ENCODE data around the gene PLAU.

DNA sequence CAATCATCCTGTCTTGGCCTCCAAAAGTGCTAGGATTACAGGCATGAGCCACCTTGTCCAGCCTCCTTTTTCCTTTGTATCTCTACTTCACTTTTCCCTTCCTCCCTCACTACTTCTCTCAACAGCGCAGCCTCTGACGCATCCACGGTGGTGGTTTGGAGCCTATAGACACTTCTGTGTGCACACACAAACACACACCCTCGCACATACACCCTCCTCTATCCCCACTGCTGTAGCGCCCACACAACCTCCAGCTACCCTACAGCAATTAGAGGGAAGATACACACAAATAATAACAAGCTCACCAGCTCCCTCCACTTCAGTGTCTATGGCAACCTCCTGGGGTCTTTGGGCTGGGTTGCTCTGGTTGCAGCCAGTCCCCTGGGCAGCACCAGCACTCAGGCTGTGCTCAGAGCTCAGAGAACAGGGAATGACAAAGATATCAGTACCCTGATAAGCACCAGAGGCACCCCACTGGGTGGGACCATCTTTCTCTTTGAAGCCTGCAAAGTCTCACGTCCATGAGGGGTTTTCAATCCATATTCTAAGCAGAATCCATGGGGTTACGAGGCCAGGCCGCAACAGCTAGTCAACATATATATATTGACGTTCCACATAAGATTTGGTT, 33.3 kb upstream of the PLAU start:
- TF ChIP-seq CTCF (IDR thresholded peaks at IDR 0.05; ENCODE audit: low read depth, low read length) (no peak), EZH2phosphoT487 (IDR thresholded peaks at IDR 0.05; ENCODE audit: low read depth) (no peak)
